GM19372 (cell line): ENCODE measurements around the gene GAL3ST1.
"Not testable (repeated sequence)": the region's sequence is repeated elsewhere in the genome, so short reads cannot be mapped to it uniquely, and the experiment has no call there.

Experiments
- ATAC-seq: cut with Tn5 transposase; IDR thresholded peaks from one replicate; pipeline ENCODE4 v1.9.1; 2021; ENCODE audit warnings: mild to moderate bottlenecking, low read depth, moderate library complexity; ENCODE audit not compliant: unreplicated experiment

GAL3ST1 gene

DNA sequence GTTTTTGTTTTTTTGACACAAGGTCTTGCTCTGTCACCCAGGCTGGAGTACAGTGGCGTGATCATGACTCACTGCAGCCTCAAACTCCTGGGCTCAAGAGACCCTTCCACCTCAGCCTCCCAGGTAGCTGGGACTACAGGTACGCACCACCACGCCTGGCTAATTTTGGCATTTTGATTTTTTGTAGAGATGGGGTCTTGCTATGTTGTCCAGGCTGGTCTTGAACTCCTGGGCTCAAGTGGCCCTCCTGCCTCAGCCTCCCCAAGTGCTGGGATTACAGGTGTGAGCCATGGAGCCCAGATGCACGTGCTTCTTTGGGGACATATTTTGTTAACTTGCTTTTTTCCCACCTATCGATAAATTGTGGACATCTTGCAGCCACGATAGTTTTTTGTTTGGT is 7.2 kb downstream of the GAL3ST1 start:
- ATAC-seq: not testable (repeated sequence)

DNA sequence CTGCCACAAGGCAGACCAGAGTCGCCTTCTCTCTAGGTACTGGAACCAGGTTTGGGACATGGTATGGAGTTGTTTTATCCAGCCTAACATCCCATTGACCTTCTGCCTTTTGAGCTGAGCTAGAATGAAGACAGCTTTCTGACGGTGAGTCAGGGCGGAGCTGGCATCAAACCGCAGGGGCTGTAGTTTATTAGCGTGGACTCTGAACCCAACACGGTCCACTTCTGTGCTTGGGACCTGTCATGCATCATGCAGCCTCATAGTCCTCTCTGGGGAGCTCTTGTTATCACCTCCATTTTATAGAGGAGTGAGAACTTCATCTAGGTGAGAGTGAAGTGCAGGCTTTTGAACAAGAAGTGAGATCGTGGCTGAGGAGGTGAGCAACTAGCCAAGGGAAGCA is 8.3 kb downstream of the GAL3ST1 start:
- ATAC-seq: no peak

DNA sequence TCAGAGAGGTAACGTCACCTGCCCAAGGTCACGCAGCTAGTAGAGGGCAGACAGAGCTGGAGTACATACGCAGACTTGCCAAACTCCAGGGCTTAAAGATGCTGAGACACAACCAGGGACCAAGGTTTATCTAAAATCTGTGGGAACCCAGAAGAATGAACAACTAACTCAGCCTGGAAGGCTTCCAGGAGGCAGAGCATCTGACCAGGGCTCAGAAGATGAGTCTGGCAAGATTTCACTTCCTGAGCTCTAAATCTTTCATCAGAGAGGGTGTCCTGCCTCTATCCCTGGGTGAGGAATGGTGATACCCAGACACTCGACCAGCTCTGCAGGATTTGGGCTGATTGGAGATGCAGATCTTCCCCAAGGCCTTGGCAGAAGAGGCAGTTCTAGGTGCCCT is 9.1 kb downstream of the GAL3ST1 start:
- ATAC-seq: no peak

DNA sequence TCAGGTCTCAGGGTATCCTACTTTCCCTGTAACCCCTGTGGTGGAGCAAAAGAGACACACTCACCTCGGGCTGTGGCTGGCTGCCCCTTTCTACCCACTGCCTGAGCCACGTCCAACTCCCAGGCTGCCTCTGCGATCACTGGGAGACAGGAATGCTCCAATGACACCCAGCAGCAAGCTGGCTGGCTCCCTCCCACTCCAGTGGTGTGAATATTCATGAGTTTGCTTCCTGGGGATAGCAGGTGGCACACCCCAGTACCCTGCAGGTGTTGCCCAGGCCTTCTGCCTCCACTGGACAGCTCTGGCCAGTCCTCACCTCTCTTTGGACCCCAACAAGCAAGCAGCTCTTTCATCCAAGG is 9.7 kb downstream of the GAL3ST1 start:
- ATAC-seq: no peak

DNA sequence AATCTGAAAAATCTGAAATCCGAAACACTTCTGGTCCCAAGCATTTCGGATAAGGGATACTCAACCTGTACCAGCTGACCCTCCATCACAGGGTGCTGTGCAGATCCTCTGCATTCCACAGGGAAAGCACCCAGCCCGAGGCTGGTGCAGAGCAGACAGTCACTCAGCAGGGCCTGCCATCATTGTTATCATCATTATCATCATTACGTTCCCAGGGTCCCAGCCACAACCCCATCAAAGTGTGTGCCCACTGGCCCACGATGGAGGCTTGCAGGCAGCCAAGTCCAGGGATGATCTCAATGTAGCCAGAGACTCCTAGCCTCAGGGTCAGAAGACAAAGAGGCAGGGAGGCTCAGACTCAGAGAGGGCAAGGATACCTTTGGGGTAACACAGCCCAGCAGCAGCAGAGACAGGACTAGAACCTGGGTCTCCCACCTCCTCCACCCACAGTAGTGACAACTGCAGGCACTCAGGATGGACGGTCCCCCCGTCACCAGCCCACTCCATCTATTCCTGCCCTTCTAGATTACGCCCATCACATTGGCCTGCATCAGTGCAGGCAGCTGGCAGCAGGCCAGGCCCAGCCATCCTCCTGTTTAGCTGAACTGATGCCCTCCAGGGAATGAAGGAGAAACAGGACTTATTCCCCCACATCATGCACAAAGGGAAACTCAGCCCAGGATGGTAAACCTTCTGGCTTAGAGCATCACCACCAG is 10.3 kb downstream of the GAL3ST1 start:
- ATAC-seq: no peak

DNA sequence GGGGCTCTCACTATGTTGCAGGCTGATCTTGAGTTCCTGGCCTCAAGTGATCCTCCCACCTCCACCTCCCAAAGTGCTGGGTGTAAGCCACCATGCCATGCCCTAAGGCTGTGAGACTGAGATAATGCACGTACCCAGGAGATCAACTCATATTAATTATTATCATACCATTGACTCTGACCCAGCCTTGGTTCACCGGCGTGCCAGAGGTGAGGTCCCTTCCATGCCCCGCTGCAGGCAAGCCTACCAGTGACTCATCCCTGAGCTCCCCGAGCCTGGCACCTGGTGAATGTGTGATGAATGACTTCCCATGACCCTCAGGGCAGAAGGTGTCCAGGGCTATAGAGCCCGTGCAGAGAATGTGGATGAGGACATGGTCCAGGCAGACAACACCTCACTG is 12.1 kb downstream of the GAL3ST1 start:
- no peak for ATAC-seq

DNA sequence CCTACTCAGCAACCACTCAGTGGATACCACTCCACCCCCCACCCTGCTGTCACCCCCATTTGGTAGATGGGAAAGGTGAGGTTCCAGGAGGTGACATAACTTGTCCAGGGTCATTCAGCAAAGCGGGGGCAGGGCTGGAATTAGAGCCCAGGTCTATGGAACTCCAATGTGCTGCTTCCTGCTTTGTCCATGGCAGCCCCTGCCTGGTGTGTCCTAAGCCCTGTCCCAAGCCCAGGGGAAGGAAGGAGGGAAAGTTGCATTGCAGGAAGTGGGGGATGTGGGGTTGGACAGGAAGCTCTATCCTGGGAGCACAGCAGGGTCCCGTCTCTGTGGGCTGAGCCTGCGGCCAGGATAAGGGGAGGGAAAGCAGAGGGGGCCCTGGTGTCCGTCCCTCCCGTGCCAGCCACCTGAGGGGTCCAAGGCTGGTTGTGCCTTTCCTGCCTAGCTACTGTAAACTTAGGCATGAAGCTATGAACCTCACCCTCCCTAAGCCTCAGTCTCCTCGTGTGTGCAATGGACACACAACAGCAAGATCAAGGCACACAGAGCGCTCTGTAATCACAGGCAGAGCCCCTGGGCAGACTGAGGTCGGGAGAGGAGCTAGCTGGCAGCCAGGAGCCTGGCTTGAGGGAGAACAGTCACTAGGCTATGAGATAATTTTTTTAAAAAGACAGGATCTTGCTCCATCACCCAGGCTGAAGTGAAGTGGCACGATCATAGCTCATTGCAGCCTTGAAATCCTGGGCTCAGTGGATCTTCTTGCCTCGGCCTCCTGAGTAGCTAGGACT is 12.9 kb downstream of the GAL3ST1 start:
- no peak for ATAC-seq

DNA sequence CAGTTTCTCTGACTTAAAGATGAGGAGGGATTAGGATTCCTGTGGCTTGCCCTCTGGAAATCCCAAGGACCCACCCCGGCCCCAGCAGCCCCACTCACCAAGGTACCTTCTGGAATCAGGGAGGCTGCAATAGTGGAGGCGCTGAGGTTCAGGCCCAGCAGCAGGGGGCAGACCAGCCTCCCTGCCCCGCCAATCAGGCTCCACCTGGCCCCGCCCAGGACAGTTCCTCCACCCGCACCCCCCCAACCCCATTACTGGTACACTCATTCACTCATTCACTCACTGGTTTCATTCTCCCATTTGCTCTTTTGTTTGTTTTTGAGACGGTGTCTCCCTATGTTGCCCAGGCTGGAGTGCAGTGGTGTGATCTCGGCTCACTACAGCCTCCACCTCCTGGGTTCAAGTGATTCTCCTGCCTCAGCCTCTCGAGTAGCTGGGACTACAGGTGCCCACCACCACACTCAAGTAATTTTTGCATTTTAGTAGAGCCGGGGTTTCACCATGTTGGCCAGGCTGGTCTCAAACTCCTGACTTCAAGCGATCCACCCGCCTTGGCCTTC is 13.7 kb downstream of the GAL3ST1 start:
- not testable (repeated sequence) for ATAC-seq

DNA sequence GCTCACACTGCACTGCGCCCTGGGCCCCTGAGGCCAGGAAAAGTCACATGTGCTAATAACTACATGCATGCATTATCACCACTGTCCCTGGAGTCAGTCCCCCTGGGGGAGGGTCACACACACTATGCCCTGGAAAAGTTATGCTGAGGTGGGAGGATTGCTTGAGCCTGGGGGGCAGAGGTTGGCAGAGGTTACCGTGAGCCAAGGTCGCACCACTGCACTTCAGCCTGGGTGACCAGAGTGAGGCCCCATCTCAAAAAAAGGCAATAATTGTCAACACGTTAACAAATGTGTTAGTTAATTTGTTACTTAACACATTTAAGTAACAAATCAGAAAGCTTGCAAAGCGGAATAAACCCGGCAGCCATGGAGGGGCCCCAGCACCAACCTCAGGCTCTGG is 14.6 kb downstream of the GAL3ST1 start:
- ATAC-seq: no peak

DNA sequence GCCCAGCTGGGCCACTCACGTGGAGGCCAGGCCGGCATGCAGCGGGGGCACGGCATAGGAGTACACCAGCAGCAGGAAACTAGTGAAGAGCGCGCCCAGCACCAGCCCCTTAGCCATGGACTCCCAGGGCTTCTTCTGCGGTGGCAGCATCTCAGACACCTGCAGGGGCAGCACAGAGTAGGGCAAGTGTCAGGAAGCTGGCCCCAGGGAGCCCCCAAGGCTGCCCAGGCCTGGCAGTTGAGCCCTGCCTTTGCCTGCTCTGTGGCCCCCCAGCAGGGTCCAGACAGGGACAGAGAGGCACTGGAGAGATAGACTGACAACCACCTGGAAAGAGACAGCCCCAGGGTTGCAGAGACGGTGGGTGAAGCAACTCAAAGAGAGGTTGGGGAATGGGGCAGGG is 17.2 kb downstream of the GAL3ST1 start:
- no peak for ATAC-seq

DNA sequence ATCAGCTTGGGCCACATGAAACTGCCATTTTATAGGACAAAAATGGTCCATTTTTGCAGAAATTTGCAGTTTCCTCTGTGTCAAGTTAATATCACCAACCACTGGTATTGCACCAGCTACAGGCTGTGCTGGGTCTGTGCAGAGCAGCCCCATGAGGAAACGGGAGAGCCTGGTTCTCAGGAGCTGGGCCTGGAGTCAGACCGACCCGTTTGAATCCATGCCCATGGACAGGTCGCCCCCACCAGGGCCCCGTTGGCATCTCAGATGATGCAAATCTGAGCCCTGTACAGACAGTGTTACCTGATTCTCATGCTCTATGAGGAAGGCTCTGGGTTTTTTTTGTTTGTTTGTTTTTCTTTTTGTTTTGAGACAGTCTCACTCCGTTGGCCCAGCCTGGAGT is 18.1 kb downstream of the GAL3ST1 start:
- no peak for ATAC-seq

DNA sequence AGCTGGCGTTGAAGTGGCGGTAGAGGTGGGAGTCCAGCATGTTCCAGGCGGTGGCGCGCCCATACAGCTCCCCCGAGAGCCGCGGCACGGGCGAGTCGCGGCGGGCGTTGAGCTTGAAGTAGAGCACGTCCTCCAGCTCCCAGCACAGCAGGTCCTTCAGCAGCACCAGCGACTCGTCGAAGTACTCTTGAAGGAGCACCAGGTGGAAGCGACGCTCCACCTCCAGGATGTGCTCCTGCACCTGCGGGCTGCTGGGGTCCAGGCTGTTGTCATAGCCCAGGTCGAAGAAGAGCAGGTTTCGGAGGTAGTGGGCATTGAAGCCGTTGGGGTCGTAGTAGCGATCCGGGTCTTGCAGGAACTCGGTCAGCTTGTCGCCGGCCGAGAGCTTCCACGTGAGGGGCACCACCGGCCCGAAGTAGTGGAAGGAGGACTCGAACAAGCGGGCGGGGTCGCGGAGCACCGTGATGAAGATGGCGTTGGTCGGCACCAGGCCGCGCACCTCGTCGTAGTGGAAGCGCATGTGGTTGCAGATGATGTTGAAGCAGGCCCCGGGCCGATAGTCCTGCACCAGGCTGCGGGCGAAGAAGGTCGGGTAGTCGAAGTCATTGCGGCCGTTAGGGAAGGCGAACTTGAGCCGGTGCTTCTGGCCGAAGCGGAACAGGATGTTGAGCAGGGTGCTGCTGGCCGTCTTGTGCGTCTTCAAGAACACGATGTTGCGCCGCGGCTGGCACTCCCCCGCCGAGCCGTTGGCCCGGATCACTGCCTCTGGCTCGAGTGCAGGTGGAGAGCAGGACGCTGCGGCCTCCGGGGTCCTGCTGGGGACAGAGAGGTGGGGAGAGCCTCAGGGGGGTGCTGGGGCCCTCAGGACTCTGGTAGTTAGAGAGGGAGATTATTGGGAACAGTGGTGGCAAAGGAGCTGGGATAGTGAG is 18.9 kb downstream of the GAL3ST1 start:
- no peak for ATAC-seq

DNA sequence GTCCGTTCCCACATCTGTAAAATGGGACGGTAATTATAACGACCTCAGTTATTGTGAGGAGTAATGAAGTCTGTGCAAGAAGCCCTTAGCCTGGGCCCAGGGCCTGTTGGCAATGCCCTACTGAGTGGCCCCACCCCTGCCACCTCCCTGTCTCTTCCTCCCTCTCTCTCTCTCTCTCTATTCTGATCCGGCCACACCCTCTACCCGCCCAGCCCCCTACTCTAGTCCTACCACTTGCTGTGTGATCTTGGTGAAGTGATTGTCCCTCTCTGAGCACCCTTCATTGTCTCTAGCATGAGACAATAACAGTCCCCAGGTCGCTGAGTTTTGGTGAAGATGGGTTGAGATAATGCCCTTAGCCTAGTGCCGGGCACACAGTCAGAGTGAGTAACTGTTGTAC is 20.5 kb downstream of the GAL3ST1 start:
- no peak for ATAC-seq

DNA sequence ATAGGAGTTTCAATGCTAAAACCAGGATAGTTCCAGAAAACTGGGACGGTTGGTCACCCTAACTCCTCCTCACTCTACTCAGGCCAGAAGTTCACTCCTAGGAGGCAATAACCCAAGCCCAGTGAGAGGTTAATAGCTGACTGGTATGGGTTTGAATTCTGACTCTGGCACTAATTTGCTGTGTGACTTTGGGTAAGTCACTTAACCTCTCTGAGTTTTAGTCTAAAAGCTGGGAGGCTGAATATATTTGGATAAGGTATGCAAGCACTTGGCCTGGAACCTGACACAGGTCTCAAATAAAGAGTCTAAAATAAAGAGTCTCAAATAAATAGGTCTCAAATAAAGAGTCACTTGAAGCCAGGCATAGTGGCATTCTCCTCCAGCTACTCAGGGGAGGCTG is 21.7 kb downstream of the GAL3ST1 start:
- ATAC-seq: no peak

DNA sequence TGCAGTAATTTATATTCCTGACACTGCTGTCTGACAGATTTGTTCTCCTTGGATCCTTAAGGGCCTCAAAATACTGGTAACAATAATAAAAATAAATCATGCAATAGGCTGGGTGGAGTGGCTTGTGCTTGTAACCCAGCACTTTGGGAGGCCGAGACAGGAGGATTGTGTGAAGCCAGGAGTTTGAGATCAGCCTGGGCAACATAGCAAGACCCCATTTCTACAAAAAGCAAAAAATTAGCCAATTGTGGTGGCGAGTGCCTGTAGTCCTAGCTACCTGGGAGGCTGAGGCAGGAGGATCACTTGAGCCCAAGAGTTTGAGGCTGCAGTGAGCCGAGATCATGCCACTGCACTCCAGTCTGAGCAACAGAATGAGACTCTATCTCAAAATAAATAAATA is 22.7 kb downstream of the GAL3ST1 start:
- ATAC-seq: not testable (repeated sequence)

DNA sequence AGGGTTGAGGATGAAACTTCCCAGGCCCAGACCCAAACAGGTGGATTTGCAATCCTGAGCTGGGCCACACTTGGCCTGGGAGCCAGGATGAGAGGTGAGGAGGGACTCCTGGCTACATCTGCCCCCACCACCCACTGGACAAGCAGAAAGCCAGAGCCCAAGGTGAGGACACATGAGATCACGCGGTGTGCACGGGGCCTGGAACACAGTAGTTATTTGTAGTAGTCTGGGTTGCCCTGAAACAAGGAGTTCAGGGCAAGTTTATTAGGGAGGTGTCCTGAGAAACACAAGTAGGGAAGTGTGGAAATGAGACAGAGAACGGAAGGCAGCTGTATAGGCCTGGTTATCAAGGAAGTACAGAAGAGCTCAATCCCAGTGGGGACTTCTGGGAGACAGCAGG is 27.3 kb downstream of the GAL3ST1 start:
- no peak for ATAC-seq

DNA sequence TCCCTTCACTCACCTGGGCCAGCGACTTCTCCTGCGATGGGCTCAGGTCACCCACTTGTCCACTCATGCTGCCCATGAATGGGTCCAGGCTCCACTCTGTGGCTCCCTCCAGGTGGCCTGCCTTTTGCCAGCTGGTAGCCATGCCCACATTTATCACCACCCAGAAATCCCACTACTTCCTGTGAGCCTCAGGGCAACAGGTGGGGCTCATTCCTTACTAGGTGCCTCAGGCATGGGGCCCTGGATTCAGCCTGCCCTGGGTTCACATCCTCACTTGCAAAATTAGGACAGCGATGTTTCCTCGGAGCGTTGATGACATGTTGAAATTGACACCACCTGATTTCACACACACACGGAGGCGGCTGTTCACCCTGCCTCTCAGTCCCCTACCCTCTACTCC is 27.8 kb downstream of the GAL3ST1 start, which contains the start of gene SEC14L6:
Gene SEC14L6, minus strand, starts transcription at position 126 of the 400 bp plus-strand sequence. Its CDS starts 59 bp downstream, at position 67.
- ATAC-seq: no peak

DNA sequence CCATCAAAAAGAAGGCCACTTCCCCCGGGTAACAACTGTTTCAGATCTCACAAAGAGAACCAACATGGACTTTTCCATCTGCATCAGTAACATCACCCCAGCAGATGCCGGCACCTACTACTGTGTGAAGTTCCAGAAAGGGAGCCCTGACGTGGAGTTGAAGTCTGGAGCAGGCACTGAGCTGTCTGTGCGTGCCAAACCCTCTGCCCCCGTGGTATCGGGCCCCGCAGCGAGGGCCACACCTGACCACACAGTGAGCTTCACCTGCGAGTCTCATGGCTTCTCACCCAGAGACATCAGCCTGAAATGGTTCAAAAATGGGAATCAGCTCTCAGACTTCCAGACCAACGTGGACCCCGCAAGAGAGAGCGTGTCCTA is 31.7 kb downstream of the GAL3ST1 start:
- ATAC-seq: no peak

DNA sequence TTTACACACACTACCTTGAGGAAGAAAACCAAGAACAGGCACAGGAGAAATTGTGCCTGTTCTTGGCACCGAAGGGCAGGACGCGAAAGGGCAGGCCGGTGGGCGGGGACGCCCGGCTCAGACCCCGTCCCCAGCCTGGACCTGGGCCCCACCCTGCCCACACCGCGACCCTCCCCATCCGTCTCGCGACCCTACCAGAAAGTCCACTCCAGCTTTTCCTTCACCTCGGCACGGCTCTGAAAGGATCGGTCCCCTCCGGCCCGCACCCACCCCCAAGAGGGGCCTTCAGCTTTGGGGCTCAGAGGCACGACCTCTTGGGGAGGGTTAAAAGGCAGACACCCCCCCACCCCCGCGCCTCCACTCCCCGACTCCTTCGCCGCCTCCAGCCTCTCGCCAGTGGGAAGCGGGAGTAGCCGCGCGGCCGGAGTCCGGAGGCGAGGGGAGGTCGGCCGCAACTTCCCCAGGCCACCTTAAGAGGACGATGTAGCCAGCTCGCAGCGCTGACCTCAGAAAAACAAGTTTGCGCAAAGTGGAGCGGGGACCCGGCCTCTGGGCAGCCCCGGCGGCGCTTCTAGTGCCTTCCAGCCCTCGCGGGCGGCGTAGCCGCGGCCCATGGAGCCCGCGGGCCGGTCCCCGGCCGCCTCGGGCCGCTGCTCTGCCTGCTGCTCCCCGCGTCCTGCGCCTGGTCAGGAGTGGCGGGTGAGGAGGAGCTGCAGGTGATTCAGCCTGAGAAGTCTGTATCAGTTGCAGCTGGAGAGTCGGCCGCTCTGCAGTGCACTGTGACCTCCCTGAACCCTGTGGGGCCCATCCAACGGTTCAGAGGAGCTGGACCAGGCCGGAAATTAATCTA is 32.3 kb downstream of the GAL3ST1 start:
- ATAC-seq: no peak

DNA sequence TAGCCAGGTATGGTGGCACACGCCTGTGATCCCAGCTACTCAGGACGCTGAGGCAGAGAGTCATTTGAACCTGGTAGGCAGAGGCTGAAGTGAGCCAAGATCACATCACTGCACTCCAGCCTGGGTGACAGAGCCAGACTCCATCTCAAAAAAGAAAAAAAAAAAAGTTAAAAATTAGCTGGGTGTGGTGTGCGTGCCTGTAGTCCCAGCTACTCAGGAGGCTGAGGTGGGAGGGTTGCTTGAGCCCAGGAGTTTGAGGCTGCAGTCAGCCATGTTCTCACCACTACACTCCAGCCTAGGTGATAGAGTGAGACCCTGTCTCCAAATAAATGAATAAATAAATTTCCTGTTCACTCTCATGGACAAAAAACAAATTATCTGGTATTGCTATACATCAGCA is 33.0 kb downstream of the GAL3ST1 start:
- ATAC-seq: not testable (repeated sequence)
